Measurements from ENCODE around the gene PCCA.
A peak's percentile ranks its signal among the peaks of the same experiment; 100 is the strongest.
"Not testable (repeated sequence)": the region's sequence is repeated elsewhere in the genome, so short reads cannot be mapped to it uniquely, and the experiment has no call there.

Gene PCCA

GRCh38 chr13:100515410-100515800 lies 426.5 kb downstream of the PCCA start:
- H3K4me3 ChIP-seq (ENCODE audit: low read length), result no peak overlapping the region
- no peak overlapping the region for H3K9ac ChIP-seq (ENCODE audit: low read length)
- no peaks in the 10 kb centered on the region for H3K9me3 ChIP-seq (ENCODE audit: control insufficient read depth, low read length)
- H3K36me3 ChIP-seq (ENCODE audit: control insufficient read depth, insufficient read depth, low read length), result no peaks in the 10 kb centered on the region
- no peaks in the 10 kb centered on the region for H3K27me3 ChIP-seq (ENCODE audit: control insufficient read depth, insufficient read depth, low read length)
- peaks cover 6% of the 10 kb centered on the region for H3K4me1 ChIP-seq (ENCODE audit: control insufficient read depth, insufficient read depth, low read length)

DNA sequence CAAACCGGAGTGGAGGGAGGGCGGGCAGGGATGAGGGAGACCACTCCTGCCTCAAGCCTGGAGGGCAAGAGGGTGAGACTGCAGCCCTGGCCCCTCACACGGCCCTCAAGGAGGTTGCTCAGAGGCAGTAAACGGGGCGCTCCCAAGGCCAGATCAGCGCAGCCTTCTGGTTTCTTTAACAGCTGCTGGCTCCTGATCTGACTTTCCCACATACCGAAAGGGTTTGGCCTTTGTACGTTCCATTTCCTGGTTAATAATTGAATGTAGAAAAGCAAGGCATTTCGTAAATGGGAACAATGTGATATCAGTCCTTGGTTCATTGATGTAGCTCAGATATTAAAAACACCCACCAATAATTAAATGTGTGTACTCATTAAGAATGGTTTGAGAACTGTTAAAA lies 428.2 kb downstream of the PCCA start:
- H3K9ac ChIP-seq (ENCODE audit: low read length), result peak overlapping the region; percentile 15
- H3K9me3 ChIP-seq (ENCODE audit: control insufficient read depth, low read length), result no peaks in the 10 kb centered on the region
- no peaks in the 10 kb centered on the region for H3K36me3 ChIP-seq (ENCODE audit: control insufficient read depth, insufficient read depth, low read length)
- peaks cover 6% of the 10 kb centered on the region for H3K4me1 ChIP-seq (ENCODE audit: control insufficient read depth, insufficient read depth, low read length)
- H3K27me3 ChIP-seq (ENCODE audit: control insufficient read depth, insufficient read depth, low read length), result no peaks in the 10 kb centered on the region
- H3K4me3 ChIP-seq (ENCODE audit: low read length), result no peak overlapping the region

DNA sequence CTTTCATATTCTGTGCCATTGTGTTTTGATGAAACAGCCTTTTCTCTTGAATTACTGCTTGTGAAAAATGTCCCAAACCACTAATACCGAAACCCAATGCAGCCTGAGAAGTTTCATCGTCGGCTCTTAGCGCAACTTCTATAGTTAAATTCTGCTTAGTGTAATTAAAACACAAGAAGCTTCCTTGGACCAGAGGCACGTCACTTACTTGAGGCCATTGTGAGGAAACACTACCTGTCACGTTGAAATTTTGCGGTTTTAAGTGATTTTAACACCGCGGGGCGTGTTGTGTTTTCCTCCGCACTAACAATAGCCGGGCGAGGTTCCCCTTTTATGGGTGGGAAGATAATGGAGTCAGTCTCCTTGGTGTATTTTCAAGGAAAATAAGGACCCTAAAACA lies 428.8 kb downstream of the PCCA start:
- H3K36me3 ChIP-seq (ENCODE audit: control insufficient read depth, insufficient read depth, low read length), result no peaks in the 10 kb centered on the region
- peak overlapping the region; percentile 15 for H3K9ac ChIP-seq (ENCODE audit: low read length)
- no peaks in the 10 kb centered on the region for H3K27me3 ChIP-seq (ENCODE audit: control insufficient read depth, insufficient read depth, low read length)
- H3K4me3 ChIP-seq (ENCODE audit: low read length), result no peak overlapping the region
- peaks cover 6% of the 10 kb centered on the region for H3K4me1 ChIP-seq (ENCODE audit: control insufficient read depth, insufficient read depth, low read length)
- no peaks in the 10 kb centered on the region for H3K9me3 ChIP-seq (ENCODE audit: control insufficient read depth, low read length)

DNA sequence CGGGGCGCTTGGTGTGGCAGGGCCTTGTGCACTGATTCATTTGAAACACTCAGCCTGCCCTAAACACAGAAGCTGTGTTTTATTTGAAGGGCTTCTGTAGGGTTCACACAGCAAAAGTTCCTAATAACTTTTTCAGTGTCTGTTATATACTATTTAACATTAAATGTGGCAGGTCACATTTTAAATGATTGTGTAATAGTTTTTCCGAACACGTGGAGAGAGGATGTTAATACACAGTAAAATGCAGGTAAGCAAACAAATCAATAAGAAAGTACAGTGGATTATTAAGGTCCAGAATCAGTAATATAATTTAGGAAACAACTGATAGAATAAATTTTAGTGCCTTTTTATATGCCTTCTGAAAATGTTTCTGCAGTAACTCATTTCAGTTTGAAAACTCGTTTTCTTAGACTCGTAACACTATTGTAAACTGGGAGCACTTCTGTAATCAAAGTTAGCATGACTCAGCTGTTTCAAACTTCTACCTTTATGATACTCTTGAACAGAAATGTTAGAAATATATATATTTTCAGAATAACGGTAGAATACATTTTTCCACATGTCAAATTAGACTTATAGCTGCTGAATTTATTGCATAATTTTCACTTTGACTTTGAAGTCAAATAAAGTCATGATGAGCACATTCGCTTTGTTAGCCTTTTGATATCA lies 429.6 kb downstream of the PCCA start:
- peaks cover 6% of the 10 kb centered on the region for H3K4me1 ChIP-seq (ENCODE audit: control insufficient read depth, insufficient read depth, low read length)
- no peaks in the 10 kb centered on the region for H3K27me3 ChIP-seq (ENCODE audit: control insufficient read depth, insufficient read depth, low read length)
- no peak overlapping the region for H3K4me3 ChIP-seq (ENCODE audit: low read length)
- H3K9ac ChIP-seq (ENCODE audit: low read length), result no peak overlapping the region
- no peaks in the 10 kb centered on the region for H3K9me3 ChIP-seq (ENCODE audit: control insufficient read depth, low read length)
- no peaks in the 10 kb centered on the region for H3K36me3 ChIP-seq (ENCODE audit: control insufficient read depth, insufficient read depth, low read length)

DNA sequence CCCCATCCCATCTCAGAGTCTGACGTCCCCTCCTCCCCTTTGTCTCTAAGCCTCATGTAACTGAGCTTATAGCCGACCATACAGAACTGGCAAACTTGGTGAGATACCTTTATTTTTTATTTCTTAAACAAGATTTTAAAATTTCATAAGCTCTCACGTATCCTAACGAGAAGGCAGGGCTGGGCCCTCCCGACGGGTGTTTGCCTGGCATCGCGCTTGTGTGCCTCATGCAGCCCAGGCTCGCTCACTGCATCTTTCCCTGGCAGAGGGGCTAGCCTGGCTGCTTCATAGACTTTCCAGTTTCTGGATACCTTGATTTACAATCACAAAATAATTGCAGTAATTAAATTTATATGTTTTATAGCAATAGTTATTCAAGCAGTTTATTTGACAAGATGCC lies 430.7 kb downstream of the PCCA start:
- Histone ChIP-seq H3K27me3 (ENCODE audit: control insufficient read depth, insufficient read depth, low read length) (no peaks in the 10 kb centered on the region), H3K4me3 (ENCODE audit: low read length) (no peak overlapping the region), H3K9me3 (ENCODE audit: control insufficient read depth, low read length) (no peaks in the 10 kb centered on the region), H3K36me3 (ENCODE audit: control insufficient read depth, insufficient read depth, low read length) (no peaks in the 10 kb centered on the region), H3K4me1 (ENCODE audit: control insufficient read depth, insufficient read depth, low read length) (peaks cover 6% of the 10 kb centered on the region), H3K9ac (ENCODE audit: low read length) (no peak overlapping the region)

DNA sequence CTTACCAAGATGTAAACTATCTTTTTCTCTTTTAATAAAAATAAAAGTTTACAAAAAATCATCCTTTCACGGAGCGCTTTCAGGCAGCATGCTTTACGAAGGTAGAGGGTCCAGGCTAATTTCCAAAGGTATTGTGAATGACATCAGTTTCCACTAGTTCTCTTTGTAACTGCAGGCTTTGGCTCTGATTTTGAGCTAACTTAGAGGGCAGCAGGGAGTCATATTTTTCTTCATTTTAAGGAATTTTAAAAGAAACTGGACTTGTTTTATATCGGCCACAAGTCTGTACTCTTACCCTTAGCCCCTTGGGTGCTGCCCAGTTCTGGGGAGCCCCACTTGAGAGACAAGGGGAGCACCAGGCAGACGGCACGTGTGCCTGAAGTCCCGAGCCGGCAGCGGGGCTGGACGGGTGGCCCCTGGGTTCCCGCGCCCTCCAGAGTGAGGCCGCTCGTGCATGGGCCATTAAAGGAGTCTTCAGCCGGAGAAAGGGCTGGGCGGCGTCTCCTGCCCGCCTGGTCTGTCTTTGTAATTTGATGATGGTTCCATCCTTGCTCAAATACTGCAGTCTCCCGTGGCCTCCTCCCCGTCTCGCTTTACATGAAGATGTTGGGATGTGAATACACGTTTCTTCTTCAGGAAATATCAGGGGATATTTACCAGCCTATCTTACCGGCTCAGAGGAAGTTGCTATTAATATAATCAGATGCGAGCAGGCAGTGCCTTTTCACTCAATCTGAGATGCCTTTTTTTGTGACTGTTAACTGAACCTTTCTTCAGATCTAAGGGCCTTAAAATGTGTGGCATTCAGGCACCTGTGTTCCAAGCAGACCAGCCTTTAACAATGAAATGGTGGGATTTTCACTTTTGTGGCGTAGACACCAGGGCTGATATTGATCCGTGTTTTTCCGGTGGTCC lies 432.3 kb downstream of the PCCA start:
- Histone ChIP-seq H3K9me3 (ENCODE audit: control insufficient read depth, low read length) (no peaks in the 10 kb centered on the region), H3K4me3 (ENCODE audit: low read length) (no peak overlapping the region), H3K27me3 (ENCODE audit: control insufficient read depth, insufficient read depth, low read length) (no peaks in the 10 kb centered on the region), H3K36me3 (ENCODE audit: control insufficient read depth, insufficient read depth, low read length) (no peaks in the 10 kb centered on the region), H3K4me1 (ENCODE audit: control insufficient read depth, insufficient read depth, low read length) (peaks cover 6% of the 10 kb centered on the region), H3K9ac (ENCODE audit: low read length) (no peak overlapping the region)

DNA sequence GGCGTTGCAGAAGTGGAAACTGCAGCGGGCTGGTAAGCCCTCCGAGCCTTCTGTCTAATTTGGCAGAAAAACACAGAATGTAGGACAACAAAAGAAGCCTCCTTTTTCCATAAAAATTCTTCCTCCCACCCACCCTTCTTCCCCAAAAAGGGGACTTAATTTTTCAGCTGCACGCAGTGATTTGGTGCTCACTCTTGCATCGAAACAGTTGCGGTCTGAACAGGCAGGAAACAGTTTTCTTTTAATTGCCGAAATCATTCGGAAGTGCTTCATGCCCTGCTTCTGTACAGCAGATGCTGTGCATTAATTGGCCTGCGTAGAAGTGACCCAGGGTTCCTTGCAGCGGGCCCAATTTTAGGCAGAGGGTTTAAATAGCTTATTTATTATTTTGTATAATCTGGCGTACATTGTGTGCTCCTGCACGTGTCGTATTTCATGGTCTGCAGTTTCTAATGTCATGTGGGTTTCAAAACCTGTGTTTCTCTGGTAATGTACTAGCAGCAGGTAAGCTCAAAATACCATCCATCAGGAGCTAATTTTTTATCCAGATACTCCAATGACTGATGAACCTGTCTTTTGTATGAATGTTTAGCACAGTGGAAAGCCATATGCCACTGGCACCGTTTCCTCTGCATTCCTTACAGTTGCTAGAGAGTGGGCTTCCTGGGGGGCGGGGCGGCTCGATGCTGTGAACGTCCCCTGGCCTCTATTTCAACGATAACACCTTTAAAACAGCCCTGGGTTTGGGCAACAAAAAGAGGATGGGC lies 433.1 kb downstream of the PCCA start:
- no peak overlapping the region for H3K9ac ChIP-seq (ENCODE audit: low read length)
- H3K9me3 ChIP-seq (ENCODE audit: control insufficient read depth, low read length), result no peaks in the 10 kb centered on the region
- no peak overlapping the region for H3K4me3 ChIP-seq (ENCODE audit: low read length)
- no peaks in the 10 kb centered on the region for H3K27me3 ChIP-seq (ENCODE audit: control insufficient read depth, insufficient read depth, low read length)
- no peaks in the 10 kb centered on the region for H3K4me1 ChIP-seq (ENCODE audit: control insufficient read depth, insufficient read depth, low read length)
- H3K36me3 ChIP-seq (ENCODE audit: control insufficient read depth, insufficient read depth, low read length), result no peaks in the 10 kb centered on the region

DNA sequence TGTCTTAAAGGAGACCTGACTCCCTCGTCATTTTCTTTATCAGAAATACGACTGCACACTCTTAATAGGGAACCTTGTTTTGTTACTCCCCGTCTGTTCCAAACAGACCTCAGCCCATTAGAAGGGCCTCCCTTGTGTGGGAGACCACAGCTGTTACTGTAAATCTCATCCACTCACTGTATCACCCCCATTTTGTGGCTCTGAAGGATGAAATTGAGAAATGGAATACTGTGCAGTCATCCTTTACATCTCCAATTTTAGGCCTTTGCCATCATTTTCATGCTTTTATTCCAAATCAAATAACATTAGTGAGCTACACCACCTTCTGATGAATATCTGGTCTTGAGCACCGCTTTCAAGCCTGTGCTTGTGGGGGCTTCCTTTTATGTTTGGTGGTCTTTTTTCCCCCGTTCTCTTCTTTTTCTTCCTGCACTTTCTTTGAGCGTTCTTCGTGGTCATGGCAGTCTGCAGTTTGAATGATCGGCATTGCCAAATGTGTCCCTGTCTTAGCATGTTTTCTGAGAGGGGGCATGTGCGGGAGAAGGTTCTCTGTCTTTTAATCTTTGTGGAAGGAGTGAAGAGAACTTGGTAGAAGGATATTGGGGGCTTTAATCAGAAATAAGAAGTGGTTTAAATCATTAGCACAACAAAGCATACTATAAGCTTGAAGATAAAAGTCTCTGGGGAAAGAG lies 433.9 kb downstream of the PCCA start:
- Histone ChIP-seq H3K4me3 (ENCODE audit: low read length) (no peak overlapping the region), H3K36me3 (ENCODE audit: control insufficient read depth, insufficient read depth, low read length) (no peaks in the 10 kb centered on the region), H3K9ac (ENCODE audit: low read length) (no peak overlapping the region)

DNA sequence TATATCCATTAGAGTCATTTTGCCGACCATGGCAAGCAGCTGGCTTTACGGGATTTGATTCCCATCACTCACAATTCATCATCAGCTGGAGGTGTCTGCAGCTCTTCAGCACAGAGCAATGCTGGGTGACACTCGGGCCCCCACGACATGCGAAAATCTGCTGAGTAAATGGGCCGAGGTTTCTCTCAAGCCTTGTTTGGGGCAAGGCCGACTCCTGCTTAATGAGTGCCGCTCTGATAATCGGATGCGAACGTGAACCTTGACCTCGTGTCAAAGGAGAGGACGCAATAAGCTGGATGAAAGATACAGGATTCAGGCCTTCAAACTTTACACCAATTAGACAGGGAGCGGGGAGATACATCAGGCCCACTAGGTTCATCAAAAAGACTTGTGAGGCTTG lies 434.5 kb downstream of the PCCA start:
- H3K4me3 ChIP-seq (ENCODE audit: low read length), result no peak overlapping the region
- no peaks in the 10 kb centered on the region for H3K4me1 ChIP-seq (ENCODE audit: control insufficient read depth, insufficient read depth, low read length)
- no peak overlapping the region for H3K9ac ChIP-seq (ENCODE audit: low read length)
- H3K27me3 ChIP-seq (ENCODE audit: control insufficient read depth, insufficient read depth, low read length), result no peaks in the 10 kb centered on the region
- no peaks in the 10 kb centered on the region for H3K36me3 ChIP-seq (ENCODE audit: control insufficient read depth, insufficient read depth, low read length)
- H3K9me3 ChIP-seq (ENCODE audit: control insufficient read depth, low read length), result no peaks in the 10 kb centered on the region

More for the DNA sequence above, 433.9 kb downstream of the PCCA start:
- Histone ChIP-seq H3K9me3 (ENCODE audit: control insufficient read depth, low read length) (no peaks in the 10 kb centered on the region), H3K4me1 (ENCODE audit: control insufficient read depth, insufficient read depth, low read length) (no peaks in the 10 kb centered on the region), H3K27me3 (ENCODE audit: control insufficient read depth, insufficient read depth, low read length) (no peaks in the 10 kb centered on the region)

DNA sequence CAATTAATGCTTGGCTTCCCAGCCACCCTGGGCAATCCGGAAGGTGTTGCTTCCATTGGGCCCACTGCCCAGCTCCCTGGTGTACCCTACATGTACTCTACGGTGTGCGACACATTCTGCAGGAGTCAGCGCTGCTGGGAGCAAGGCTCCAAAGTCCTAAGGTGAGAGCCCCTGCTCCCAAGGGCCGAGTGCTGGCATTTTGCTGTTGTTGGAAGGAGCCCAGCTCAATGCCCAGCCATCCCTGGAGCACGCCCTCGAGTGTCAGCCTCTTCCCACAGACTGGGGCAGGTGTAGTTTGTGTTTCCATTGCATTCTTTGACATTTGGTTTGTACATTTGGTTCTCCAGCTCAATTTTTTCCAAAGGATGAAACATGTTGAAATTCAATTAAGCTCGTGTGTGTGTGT lies 435.1 kb downstream of the PCCA start:
- Histone ChIP-seq H3K9ac (ENCODE audit: low read length) (no peak overlapping the region), H3K9me3 (ENCODE audit: control insufficient read depth, low read length) (no peaks in the 10 kb centered on the region), H3K36me3 (ENCODE audit: control insufficient read depth, insufficient read depth, low read length) (no peaks in the 10 kb centered on the region), H3K27me3 (ENCODE audit: control insufficient read depth, insufficient read depth, low read length) (no peaks in the 10 kb centered on the region), H3K4me1 (ENCODE audit: control insufficient read depth, insufficient read depth, low read length) (no peaks in the 10 kb centered on the region), H3K4me3 (ENCODE audit: low read length) (no peak overlapping the region)

- H3K4me3 ChIP-seq (ENCODE audit: low read length); H3K9me3 ChIP-seq (ENCODE audit: control insufficient read depth, low read length); H3K9ac ChIP-seq (ENCODE audit: low read length); H3K4me1 ChIP-seq (ENCODE audit: control insufficient read depth, insufficient read depth, low read length); H3K36me3 ChIP-seq (ENCODE audit: control insufficient read depth, insufficient read depth, low read length); H3K27me3 ChIP-seq (ENCODE audit: control insufficient read depth, insufficient read depth, low read length): not testable (repeated sequence)
Observed at GRCh38 chr13:100524688-100525087, 435.8 kb downstream of the PCCA start.
